MM.1S (cell line): ENCODE results near the gene TRIM26.
"Not testable (repeated sequence)": the region's sequence is repeated elsewhere in the genome, so short reads cannot be mapped to it uniquely, and the experiment has no call there.

Experiments
- DNase-seq: peaks from one replicate; pipeline ENCODE4 v3.0.0-alpha.2; 2015
- H2AFZ ChIP-seq: fragments of 300-600 bp; sonication (generic); 2 replicates; pipeline ENCODE4 v1.6.0; 2016; ENCODE audit warnings: antibody characterized with exemption, low read length
- H3F3A ChIP-seq: fragments of 300-600 bp; sonication (generic); 2 replicates; pipeline ENCODE4 v1.6.1; 2016; ENCODE audit warnings: mild to moderate bottlenecking, antibody characterized with exemption, low read length, moderate library complexity, mixed read lengths; ENCODE audit not compliant: insufficient read depth
- H3K27ac ChIP-seq: fragments of 300-600 bp; sonication (generic); 2 replicates; pipeline ENCODE4 v1.5.1; 2016; ENCODE audit warnings: mild to moderate bottlenecking, low read length
- H3K27me3 ChIP-seq: fragments of 300-600 bp; sonication (generic); replicated peaks from 2 replicates; pipeline ENCODE4 v1.6.0; 2016; ENCODE audit warnings: low read length; ENCODE audit not compliant: insufficient read depth
- H3K36me3 ChIP-seq: fragments of 300-600 bp; sonication (generic); replicated peaks from 2 replicates; pipeline ENCODE4 v1.6.1; 2016; ENCODE audit warnings: mild to moderate bottlenecking, low read length, mixed read lengths; ENCODE audit not compliant: insufficient read depth
- H3K4me1 ChIP-seq: fragments of 300-600 bp; sonication (generic); 2 replicates; pipeline ENCODE4 v1.6.1; 2016; ENCODE audit warnings: low read length, mixed read lengths
- H3K4me2 ChIP-seq: fragments of 300-600 bp; sonication (generic); 2 replicates; pipeline ENCODE4 v1.6.0; 2016; ENCODE audit warnings: low read depth, low read length
- H3K4me3 ChIP-seq: fragments of 300-600 bp; sonication (generic); 2 replicates; pipeline ENCODE4 v1.5.1; 2016; ENCODE audit warnings: low read length, mixed read lengths
- H3K79me2 ChIP-seq: fragments of 300-600 bp; sonication (generic); 2 replicates; pipeline ENCODE4 v1.6.1; 2016; ENCODE audit warnings: mixed run types, low read length, mixed read lengths
- H3K9ac ChIP-seq: fragments of 300-600 bp; sonication (generic); 2 replicates; pipeline ENCODE4 v1.6.1; 2016; ENCODE audit warnings: low read length, mixed read lengths
- H3K9me2 ChIP-seq: fragments of 300-600 bp; sonication (generic); replicated peaks from 2 replicates; pipeline ENCODE4 v1.6.1; 2016; ENCODE audit warnings: mild to moderate bottlenecking, low read length, mixed read lengths; ENCODE audit not compliant: insufficient read depth
- H3K9me3 ChIP-seq: fragments of 300-600 bp; sonication (generic); replicated peaks from 2 replicates; pipeline ENCODE4 v1.6.1; 2016; ENCODE audit warnings: mild to moderate bottlenecking, low read length, mixed read lengths; ENCODE audit not compliant: insufficient read depth
- H4K20me1 ChIP-seq: fragments of 300-600 bp; sonication (generic); 2 replicates; pipeline ENCODE4 v1.6.1; 2016; ENCODE audit warnings: mild to moderate bottlenecking, low read length, moderate library complexity, mixed read lengths; ENCODE audit not compliant: insufficient read depth
- CTCF ChIP-seq: fragments of 300-600 bp; sonication (generic); IDR thresholded peaks from 2 replicates; pipeline ENCODE4 v1.5.1; 2016; ENCODE audit warnings: antibody characterized with exemption, low read length, mixed read lengths
- EZH2 ChIP-seq: fragments of 300-600 bp; sonication (generic); optimal IDR thresholded peaks from 2 replicates; pipeline ENCODE3; 2017; ENCODE audit warnings: low read depth, mild to moderate bottlenecking, antibody characterized with exemption, low read length, mixed read lengths
- EZH2phosphoT487 ChIP-seq: fragments of 300-600 bp; sonication (generic); IDR thresholded peaks from 2 replicates; pipeline ENCODE4 v1.6.1; 2018; ENCODE audit warnings: antibody characterized with exemption, low read length

TRIM26 gene

GRCh38 chr6:30227242-30227722, 14.1 kb upstream of the TRIM26 start:
- Histone ChIP-seq H3K27me3 (no peaks in the 10 kb centered on the region), H3K9me3 (no peaks in the 10 kb centered on the region), H3K27ac (no peak overlapping the region), H3K4me2 (peak overlapping the region; percentile 28; the same call in 1 of the 2 replicates), H3K79me2 (no peaks in the 10 kb centered on the region), H3K9me2 (no peaks in the 10 kb centered on the region), H3K36me3 (no peaks in the 10 kb centered on the region), H3F3A (no peaks in the 10 kb centered on the region), H3K4me1 (no peaks in the 10 kb centered on the region), H2AFZ (no peak overlapping the region), H3K9ac (no peak overlapping the region), H4K20me1 (no peaks in the 10 kb centered on the region), H3K4me3 (no peak overlapping the region)
- TF ChIP-seq EZH2, result no peak
- TF ChIP-seq EZH2phosphoT487, result no peak
- TF ChIP-seq CTCF, result no peak
- DNase-seq, result no peak

DNA sequence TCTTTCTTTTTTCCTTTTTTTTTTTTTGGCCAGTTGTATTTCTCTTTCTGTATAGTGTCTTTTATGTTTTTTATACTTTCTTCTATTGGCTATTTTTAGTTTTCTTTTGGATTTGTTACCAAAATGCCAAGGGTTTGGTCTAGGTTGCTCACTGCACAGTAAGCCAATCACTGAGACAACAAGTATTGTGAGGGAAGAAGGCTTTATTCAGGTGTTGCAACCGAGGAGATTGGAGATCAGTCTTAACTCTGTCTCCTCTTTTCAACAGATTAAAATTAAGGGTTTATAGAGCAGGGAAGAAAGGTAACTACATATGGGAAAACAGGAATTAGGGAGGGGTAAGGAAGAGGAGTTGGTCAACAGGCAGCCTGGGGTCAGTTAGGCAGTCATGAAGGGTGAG, 10.1 kb upstream of the TRIM26 start:
- no peaks in the 10 kb centered on the region for H4K20me1 ChIP-seq
- H3K9me2 ChIP-seq, result no peaks in the 10 kb centered on the region
- no peak overlapping the region for H3K27ac ChIP-seq
- H3K4me2 ChIP-seq, result no peak overlapping the region
- no peak overlapping the region for H3K9ac ChIP-seq
- H3K79me2 ChIP-seq, result no peaks in the 10 kb centered on the region
- no peak for TF ChIP-seq CTCF
- TF ChIP-seq EZH2phosphoT487, result no peak
- TF ChIP-seq EZH2, result no peak
- H3K27me3 ChIP-seq, result no peaks in the 10 kb centered on the region
- H3K36me3 ChIP-seq, result no peaks in the 10 kb centered on the region
- H3F3A ChIP-seq, result no peaks in the 10 kb centered on the region
- DNase-seq, result no peak
- no peaks in the 10 kb centered on the region for H3K4me1 ChIP-seq
- no peaks in the 10 kb centered on the region for H3K9me3 ChIP-seq
- H2AFZ ChIP-seq, result no peak overlapping the region
- no peak overlapping the region for H3K4me3 ChIP-seq

GRCh38 chr6:30221956-30222355, 8.8 kb upstream of the TRIM26 start:
- not testable (repeated sequence) for H3K9me3 ChIP-seq, H4K20me1 ChIP-seq, H3K9me2 ChIP-seq, H3K27ac ChIP-seq, H3K27me3 ChIP-seq, H3K9ac ChIP-seq, H3K4me3 ChIP-seq, H3F3A ChIP-seq, H3K4me2 ChIP-seq, H2AFZ ChIP-seq, H3K4me1 ChIP-seq, DNase-seq, H3K36me3 ChIP-seq, H3K79me2 ChIP-seq

DNA sequence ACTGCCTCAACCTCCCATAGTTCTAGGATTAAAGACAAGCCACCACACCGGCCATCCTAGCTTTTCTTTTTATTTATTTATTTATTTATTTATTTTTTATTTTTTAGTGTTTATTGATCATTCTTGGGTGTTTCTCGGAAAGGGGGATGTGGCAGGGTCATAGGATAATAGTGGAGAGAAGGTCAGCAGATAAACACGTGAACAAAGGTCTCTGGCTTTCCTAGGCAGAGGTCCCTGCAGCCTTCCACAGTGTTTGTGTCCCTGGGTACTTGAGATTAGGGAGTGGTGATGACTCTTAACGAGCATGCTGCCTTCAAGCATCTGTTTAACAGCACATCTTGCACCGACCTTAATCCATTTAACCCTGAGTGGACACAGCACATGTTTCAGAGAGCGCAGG, 8.2 kb upstream of the TRIM26 start:
- H3K36me3 ChIP-seq, H3K4me1 ChIP-seq, H3K9me2 ChIP-seq, DNase-seq, H3K4me3 ChIP-seq, H4K20me1 ChIP-seq, H3K27me3 ChIP-seq, H3K9me3 ChIP-seq, H3F3A ChIP-seq, H3K4me2 ChIP-seq, H3K9ac ChIP-seq, H3K27ac ChIP-seq, H2AFZ ChIP-seq, H3K79me2 ChIP-seq: not testable (repeated sequence)
